GM06990 (cell line): ENCODE measurements around the gene FAM216A.

Source experiments
- DNase-seq: peaks from one replicate; pipeline ENCODE4 v3.0.0-alpha.2; 2011; ENCODE audit not compliant: insufficient read length; ENCODE audit errors: extremely low read depth
- H3K27me3 ChIP-seq: replicated peaks from 2 replicates; pipeline ENCODE4 v1.6.0; 2011; ENCODE audit warnings: low read length; ENCODE audit not compliant: control insufficient read depth, insufficient read depth
- H3K36me3 ChIP-seq: 2 replicates; pipeline ENCODE4 v1.5.1; 2011; ENCODE audit warnings: low read length; ENCODE audit not compliant: control insufficient read depth, insufficient read depth
- H3K4me3 ChIP-seq: replicated peaks from 2 replicates; pipeline ENCODE4 v1.5.1; 2011; ENCODE audit warnings: low read depth, mild to moderate bottlenecking, control low read depth, low read length
- CTCF ChIP-seq: IDR thresholded peaks from 2 replicates; pipeline ENCODE4 v1.5.1; 2011; ENCODE audit warnings: low read length, control low read depth, mild to moderate bottlenecking, inconsistent platforms; ENCODE audit not compliant: insufficient read depth, poor library complexity, severe bottlenecking

The FAM216A gene

DNA sequence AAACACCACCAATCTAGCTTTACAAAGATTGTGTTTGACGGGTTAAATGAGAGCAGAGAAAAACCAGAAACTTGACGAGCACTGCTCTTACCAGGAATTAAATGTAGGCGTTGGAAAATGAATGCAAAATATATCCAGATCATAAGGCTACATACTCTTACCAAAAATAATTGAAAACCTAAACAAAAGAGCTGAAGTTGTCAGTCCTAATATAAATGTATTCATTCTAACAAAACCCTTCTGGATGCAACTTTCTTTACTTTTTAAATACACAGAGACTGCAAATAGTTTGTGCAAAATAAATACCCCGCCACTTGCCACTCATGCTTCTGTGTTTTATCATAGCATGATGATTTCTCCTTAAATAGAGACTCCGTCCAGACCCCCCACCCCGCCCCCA, 66.2 kb downstream of the FAM216A start:
- no peak for DNase-seq
- Histone ChIP-seq H3K36me3 (peaks cover 10% of the 10 kb centered on the region), H3K4me3 (no peak overlapping the region), H3K27me3 (no peaks in the 10 kb centered on the region)
- TF ChIP-seq CTCF = no peak

GRCh38 chr12:110536834-110537604, 68.4 kb downstream of the FAM216A start:
- Histone ChIP-seq H3K36me3 (peaks cover 10% of the 10 kb centered on the region), H3K4me3 (no peak overlapping the region), H3K27me3 (no peaks in the 10 kb centered on the region)
- TF ChIP-seq CTCF = no peak
- DNase-seq = no peak

DNA sequence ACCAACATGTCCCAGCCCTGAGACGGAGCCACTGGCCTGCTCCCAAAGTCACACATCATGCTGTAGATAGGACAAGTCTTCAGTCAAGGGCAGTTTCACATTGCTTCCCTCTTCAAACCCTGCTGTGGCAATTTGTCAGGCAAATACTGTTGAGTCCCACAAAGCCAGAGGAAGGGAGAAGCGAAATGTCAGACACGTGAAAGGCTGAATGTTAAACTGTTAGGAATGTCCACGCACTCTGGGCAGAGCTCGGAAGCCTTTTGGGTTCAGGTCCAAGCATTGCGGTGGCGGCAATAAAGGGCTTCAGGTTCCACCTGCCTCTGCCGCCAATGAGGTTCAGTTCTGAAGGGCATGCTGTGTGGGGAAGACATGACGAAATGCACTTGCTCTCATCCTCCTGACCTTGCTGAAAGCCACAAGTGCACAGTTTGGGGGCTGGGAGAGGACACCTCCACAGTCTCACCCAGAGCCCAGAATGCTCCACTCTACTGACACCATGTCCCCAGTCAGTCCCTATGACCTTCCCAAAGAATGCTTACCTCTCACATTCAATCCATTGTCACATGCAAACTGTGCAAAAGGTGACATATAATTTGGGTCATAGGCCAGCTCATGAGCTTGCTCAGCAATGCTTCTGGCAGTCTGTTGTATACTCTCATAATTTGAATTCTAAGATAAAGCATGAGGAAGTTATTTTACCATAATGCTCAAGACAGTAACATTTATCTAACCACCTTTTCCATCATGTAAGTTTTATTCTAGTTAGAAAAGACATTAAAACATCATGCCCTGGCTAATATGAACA, 69.2 kb downstream of the FAM216A start:
- Histone ChIP-seq H3K27me3 (no peaks in the 10 kb centered on the region), H3K36me3 (peaks cover 10% of the 10 kb centered on the region), H3K4me3 (no peak overlapping the region)
- no peak for DNase-seq
- TF ChIP-seq CTCF = no peak

DNA sequence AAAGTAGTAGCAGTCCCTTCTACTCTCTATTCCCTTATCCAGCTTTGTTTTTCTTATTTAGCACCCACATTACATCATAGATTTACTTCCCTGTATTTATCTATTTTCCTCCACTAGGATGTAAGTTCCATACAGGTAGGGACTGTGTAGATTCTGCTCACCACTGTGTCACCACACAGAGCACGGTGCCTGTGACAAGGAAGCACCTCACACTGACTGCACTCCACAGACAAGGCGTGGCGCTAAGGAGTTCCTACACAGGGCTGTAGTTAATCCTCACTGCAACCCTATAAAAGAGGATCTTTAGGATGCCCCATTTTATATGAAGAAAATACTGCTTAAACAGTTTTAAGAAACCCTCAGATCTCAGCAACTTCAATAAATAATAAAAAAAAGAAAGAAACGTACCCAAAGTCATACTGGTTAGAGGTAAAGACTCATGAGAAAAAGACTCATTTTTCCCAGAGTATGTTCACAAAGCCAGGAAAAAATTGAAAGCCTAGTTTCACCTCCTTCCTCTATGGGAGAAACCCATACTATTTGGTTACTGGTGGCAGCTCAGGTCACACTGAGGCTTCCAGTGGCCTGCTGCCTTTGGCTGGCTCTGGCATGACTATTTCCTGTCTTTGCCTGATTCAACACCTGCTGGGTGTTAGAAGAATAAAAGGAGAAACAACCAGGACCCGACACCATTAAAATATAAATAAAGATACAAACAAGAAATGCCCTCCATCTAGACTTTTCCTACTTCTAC, 70.4 kb downstream of the FAM216A start:
- H3K4me3 ChIP-seq = no peak overlapping the region
- TF ChIP-seq CTCF = no peak
- no peak for DNase-seq
- peaks cover 12% of the 10 kb centered on the region for H3K36me3 ChIP-seq
- no peaks in the 10 kb centered on the region for H3K27me3 ChIP-seq
